ENCODE measurements around the gene KCTD17.

GRCh38 chr22:37057226-37057625, 5.7 kb downstream of the KCTD17 start:
- TF ChIP-seq CTCF (IDR thresholded peaks at IDR 0.05; ENCODE audit: low read depth, low read length, missing input control) (no peak), MAX (IDR thresholded peaks at IDR 0.05) (no peak), ATF3 (IDR thresholded peaks at IDR 0.05) (no peak), JUND (IDR thresholded peaks at IDR 0.05) (no peak), YY1 (IDR thresholded peaks at IDR 0.05) (no peak), RAD21 (IDR thresholded peaks at IDR 0.05) (no peak), REST (IDR thresholded peaks at IDR 0.05) (no peak), TAF1 (conservative IDR thresholded peaks at IDR 0.05) (no peak)
